SK-N-SH (cell line): ENCODE measurements around the gene PRR20G. TPM values are rescaled to one million over a fixed set of nuclear protein-coding genes. Genes with fewer than 3 reads are reported as not detected.

ENCODE experiments used
- CTCF ChIA-PET: fragments of 300-600, 350-600 bp; formaldehyde crosslinking; extraction: SDS; loops from one replicate; lab custom pipeline; 2021; lab: Yijun Ruan, JAX
- POLR2A ChIA-PET: fragments of 350-600 bp; sonication (Branson Sonifier 250); formaldehyde crosslinking; extraction: SDS; loops from one replicate; lab custom pipeline; 2020; ENCODE audit warnings: antibody characterized with exemption, inconsistent platforms; lab: Yijun Ruan, JAX
- DNase-seq: peaks from one replicate; pipeline ENCODE4 v3.0.0; 2012
- H2AFZ ChIP-seq: fragments of 200-600 bp; sonication (generic); 2 replicates; pipeline ENCODE4 v1.8.1; 2016; ENCODE audit warnings: antibody characterized with exemption, mild to moderate bottlenecking, low read depth
- H3F3A ChIP-seq: fragments of 200-600 bp; sonication (generic); replicated peaks from 2 replicates; pipeline ENCODE3; 2016; ENCODE audit warnings: antibody characterized with exemption, mild to moderate bottlenecking; ENCODE audit not compliant: insufficient read depth
- H3K27ac ChIP-seq, 2 experiments: fragments of 200-500 bp in 1 of 2; fragments of 200-600 bp in 1 of 2; sonication (Bioruptor generic) in 1 of 2; sonication (generic), shearing (Covaris generic) in 1 of 2; 2 replicates each; pipeline versions ENCODE4 v1.5.1 to v1.6.1; 2014 to 2016; ENCODE audit warnings: low read depth in 2 of 2, inconsistent platforms in 1 of 2, low read length in 1 of 2, mild to moderate bottlenecking in 1 of 2, mixed read lengths in 1 of 2
- H3K27me3 ChIP-seq: fragments of 200-600 bp; sonication (generic), shearing (Covaris generic); 2 replicates; pipeline ENCODE4 v1.6.1; 2016; ENCODE audit warnings: mixed run types; ENCODE audit not compliant: insufficient read depth
- H3K36me3 ChIP-seq, 2 experiments: fragments of 200-500 bp in 1 of 2; fragments of 200-600 bp in 1 of 2; sonication (Bioruptor generic) in 1 of 2; sonication (generic) in 1 of 2; replicated peaks in 1 of 2; 2 replicates each; pipeline versions ENCODE3 to v1.5.1; 2014 to 2016; ENCODE audit warnings: low read length in 1 of 2, mild to moderate bottlenecking in 1 of 2; ENCODE audit not compliant: insufficient read depth in 2 of 2, control insufficient read depth in 1 of 2
- H3K4me1 ChIP-seq, 2 experiments: fragments of 200-500 bp in 1 of 2; fragments of 200-600 bp in 1 of 2; sonication (Bioruptor generic) in 1 of 2; sonication (generic), shearing (Covaris generic) in 1 of 2; 2 replicates each; pipeline versions ENCODE4 v1.5.1 to v1.6.1; 2014 to 2016; ENCODE audit warnings: low read depth in 1 of 2, low read length in 1 of 2, mixed run types in 1 of 2; ENCODE audit not compliant: insufficient read depth in 2 of 2, control insufficient read depth in 1 of 2
- H3K4me2 ChIP-seq: fragments of 200-600 bp; sonication (generic), shearing (Covaris generic); 2 replicates; pipeline ENCODE4 v1.6.1; 2017; ENCODE audit warnings: mixed run types
- H3K4me3 ChIP-seq, 2 experiments: fragments of 200-500 bp in 1 of 2; fragments of 200-600 bp in 1 of 2; sonication (Bioruptor generic) in 1 of 2; sonication (generic), shearing (Covaris generic) in 1 of 2; 2 replicates each; pipeline versions ENCODE4 v1.5.1 to v1.8.1; 2014 to 2016; ENCODE audit warnings: low read depth in 2 of 2, inconsistent platforms in 1 of 2, low read length in 1 of 2, mild to moderate bottlenecking in 1 of 2, mixed read lengths in 1 of 2, moderate library complexity in 1 of 2
- H3K79me2 ChIP-seq: fragments of 200-600 bp; sonication (generic); 2 replicates; pipeline ENCODE4 v1.8.1; 2017; ENCODE audit warnings: mild to moderate bottlenecking; ENCODE audit not compliant: insufficient read depth
- H3K9ac ChIP-seq: fragments of 200-600 bp; sonication (generic); 2 replicates; pipeline ENCODE4 v1.6.1; 2017; ENCODE audit warnings: mixed run types
- H3K9me2 ChIP-seq: fragments of 200-600 bp; sonication (generic); 2 replicates; pipeline ENCODE4 v1.6.1; 2017; ENCODE audit warnings: mixed run types
- H3K9me3 ChIP-seq: fragments of 200-600 bp; sonication (generic); 2 replicates; pipeline ENCODE4 v1.6.1; 2017; ENCODE audit warnings: mixed run types, mild to moderate bottlenecking, moderate library complexity
- H4K20me1 ChIP-seq: fragments of 200-600 bp; sonication (generic); 2 replicates; pipeline ENCODE4 v1.6.1; 2017; ENCODE audit warnings: mild to moderate bottlenecking, mixed run types; ENCODE audit not compliant: insufficient read depth
- CHD2 ChIP-seq: fragments of 150-350 bp; IDR thresholded peaks from 2 replicates; pipeline ENCODE4 v1.6.1; 2018; ENCODE audit warnings: low read length; ENCODE audit not compliant: partially characterized antibody
- FOSL2 ChIP-seq: IDR thresholded peaks from 2 replicates; pipeline ENCODE4 v1.4.0; 2012; ENCODE audit warnings: low read depth, mild to moderate bottlenecking, moderate library complexity, borderline replicate concordance
- GABPA ChIP-seq: IDR thresholded peaks from 2 replicates; pipeline ENCODE4 v1.4.0; 2012; ENCODE audit warnings: low read depth, mild to moderate bottlenecking
- GATA2 ChIP-seq: sonication (generic); formaldehyde crosslinking; IDR thresholded peaks from 2 replicates; pipeline ENCODE4 v1.5.0; 2020; ENCODE audit warnings: mild to moderate bottlenecking, missing genetic modification reagents
- IRF3 ChIP-seq: fragments of 150-350 bp; IDR thresholded peaks from 2 replicates; pipeline ENCODE4 v1.6.1; 2016; ENCODE audit warnings: mild to moderate bottlenecking, low read depth, low read length
- JUND ChIP-seq: IDR thresholded peaks from 2 replicates; pipeline ENCODE4 v1.4.0; 2012
- MXI1 ChIP-seq: IDR thresholded peaks from 2 replicates; pipeline ENCODE4 v1.6.1; 2012; ENCODE audit warnings: mild to moderate bottlenecking, low read depth, low read length, improper control_type of control experiment
- NFIC ChIP-seq: IDR thresholded peaks from 2 replicates; pipeline ENCODE4 v1.4.0; 2012; ENCODE audit warnings: borderline replicate concordance
- POLR2AphosphoS5 ChIP-seq: IDR thresholded peaks from 2 replicates; pipeline ENCODE4 v1.6.1; 2012; ENCODE audit warnings: low read depth, low read length
- RAD21 ChIP-seq: IDR thresholded peaks from 2 replicates; pipeline ENCODE4 v1.6.1; 2012; ENCODE audit warnings: mild to moderate bottlenecking, low read length
- REST ChIP-seq: IDR thresholded peaks from 2 replicates; pipeline ENCODE4 v1.6.1; 2012; ENCODE audit warnings: mild to moderate bottlenecking, low read depth, low read length, moderate library complexity
- RXRA ChIP-seq: IDR thresholded peaks from 2 replicates; pipeline ENCODE4 v1.4.0; 2012; ENCODE audit warnings: low read depth, mild to moderate bottlenecking, borderline replicate concordance
- SIN3A ChIP-seq: IDR thresholded peaks from 2 replicates; pipeline ENCODE4 v1.6.1; 2012; ENCODE audit warnings: low read depth, mild to moderate bottlenecking, low read length, moderate library complexity, borderline replicate concordance
- SMC3 ChIP-seq: IDR thresholded peaks from 2 replicates; pipeline ENCODE4 v1.6.1; 2012; ENCODE audit warnings: low read depth, low read length, improper control_type of control experiment
- USF2 ChIP-seq: fragments of 150-350 bp; IDR thresholded peaks from 2 replicates; pipeline ENCODE4 v1.6.1; 2017; ENCODE audit warnings: antibody characterized with exemption, low read length, low read depth, borderline replicate concordance
- WGBS: methylation state at CpG from one replicate; pipeline ENCODE4 v1.1.6; 2017; ENCODE audit warnings: low lambda C conversion rate; 5-methylcytosine and 5-hydroxymethylcytosine counted together
- polyA plus RNA-seq, 3 experiments: library from polyadenylated mRNA; depleted of rRNA; stranded (reverse); fragments of >200 nt; gene quantifications; 2 replicates each; pipeline ENCODE4 v1.2.3, GENCODE V29; 2012
- TF ChIP-seq, protein P1 (sequence below): fragments of 200-600 bp; sonication (generic); IDR thresholded peaks from 2 replicates; pipeline ENCODE4 v1.6.1; 2017; ENCODE audit warnings: antibody characterized with exemption, mild to moderate bottlenecking, moderate library complexity
- TF ChIP-seq, protein P2 (sequence below): IDR thresholded peaks from 2 replicates; pipeline ENCODE4 v1.4.0; 2012; ENCODE audit warnings: low read depth
- TF ChIP-seq, protein P3 (sequence below): IDR thresholded peaks from 2 replicates; pipeline ENCODE4 v1.4.0; 2012; ENCODE audit warnings: low read depth, borderline replicate concordance

Gene PRR20G
- polyA plus RNA-seq, 1 of the 3 experiments (the other 2 are of a cell fraction), result not detected

GRCh38 chr3:127288343-127288742, 497 bp upstream of the PRR20G start:
- H4K20me1 ChIP-seq, result no peaks in the 10 kb centered on the region
- H2AFZ ChIP-seq, result no peak overlapping the region
- no peak overlapping the region for H3K9ac ChIP-seq
- no peaks in the 10 kb centered on the region for H3K27me3 ChIP-seq
- H3K4me1 ChIP-seq, result no peaks in the 10 kb centered on the region
- H3K36me3 ChIP-seq, result no peaks in the 10 kb centered on the region
- 78% methylated on average over 17 of the region's 17 CpGs for WGBS
- ChIA-PET POLR2A (no interaction called here), CTCF (no interaction called here)
- no peaks in the 10 kb centered on the region for H3F3A ChIP-seq
- H3K4me2 ChIP-seq, result no peak overlapping the region
- H3K9me2 ChIP-seq, result no peaks in the 10 kb centered on the region
- TF ChIP-seq REST, result no peak
- TF ChIP-seq, protein P1, sequence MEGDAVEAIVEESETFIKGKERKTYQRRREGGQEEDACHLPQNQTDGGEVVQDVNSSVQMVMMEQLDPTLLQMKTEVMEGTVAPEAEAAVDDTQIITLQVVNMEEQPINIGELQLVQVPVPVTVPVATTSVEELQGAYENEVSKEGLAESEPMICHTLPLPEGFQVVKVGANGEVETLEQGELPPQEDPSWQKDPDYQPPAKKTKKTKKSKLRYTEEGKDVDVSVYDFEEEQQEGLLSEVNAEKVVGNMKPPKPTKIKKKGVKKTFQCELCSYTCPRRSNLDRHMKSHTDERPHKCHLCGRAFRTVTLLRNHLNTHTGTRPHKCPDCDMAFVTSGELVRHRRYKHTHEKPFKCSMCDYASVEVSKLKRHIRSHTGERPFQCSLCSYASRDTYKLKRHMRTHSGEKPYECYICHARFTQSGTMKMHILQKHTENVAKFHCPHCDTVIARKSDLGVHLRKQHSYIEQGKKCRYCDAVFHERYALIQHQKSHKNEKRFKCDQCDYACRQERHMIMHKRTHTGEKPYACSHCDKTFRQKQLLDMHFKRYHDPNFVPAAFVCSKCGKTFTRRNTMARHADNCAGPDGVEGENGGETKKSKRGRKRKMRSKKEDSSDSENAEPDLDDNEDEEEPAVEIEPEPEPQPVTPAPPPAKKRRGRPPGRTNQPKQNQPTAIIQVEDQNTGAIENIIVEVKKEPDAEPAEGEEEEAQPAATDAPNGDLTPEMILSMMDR, result no peak
- no peak for TF ChIP-seq GABPA
- no peak for TF ChIP-seq USF2
- TF ChIP-seq JUND, result no peak
- no peak for DNase-seq
- no peak overlapping the region for H3K27ac ChIP-seq
- H3K4me3 ChIP-seq, result no peak overlapping the region
- no peaks in the 10 kb centered on the region for H3K79me2 ChIP-seq
- H3K9me3 ChIP-seq, result no peaks in the 10 kb centered on the region

DNA sequence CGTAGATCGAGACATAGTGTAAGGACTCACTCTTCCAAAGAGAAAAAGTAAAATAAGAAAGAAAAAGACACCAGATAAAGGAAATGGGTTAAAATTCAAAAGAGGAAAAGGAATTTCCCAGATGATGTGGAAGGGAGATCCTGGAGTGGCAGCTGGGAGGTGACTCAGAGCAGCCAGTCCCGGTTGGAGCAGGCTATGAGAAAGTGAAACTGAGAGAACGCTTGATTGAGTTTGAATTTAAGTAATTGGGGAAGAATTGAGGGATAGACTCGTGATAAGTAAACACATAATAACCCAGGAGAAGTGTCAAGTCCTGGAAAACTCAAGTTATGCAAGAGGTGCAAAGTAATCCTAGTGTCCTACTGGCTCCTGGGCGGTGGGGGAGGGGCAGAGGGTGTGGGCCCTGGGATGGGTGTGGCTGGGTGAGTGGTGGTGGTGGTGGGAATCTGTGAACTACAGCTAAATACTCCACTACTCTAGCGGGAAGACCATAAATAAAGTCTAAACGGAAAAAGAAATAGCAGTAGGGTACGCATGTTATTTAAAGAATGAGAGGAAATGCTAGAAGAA, 1.2 kb downstream of the PRR20G start:
- Histone ChIP-seq H3K4me3 (no peak overlapping the region), H4K20me1 (no peaks in the 10 kb centered on the region), H3K79me2 (no peaks in the 10 kb centered on the region), H3K9me2 (no peaks in the 10 kb centered on the region), H3K27ac (no peak overlapping the region), H3K27me3 (no peaks in the 10 kb centered on the region), H3K9me3 (no peaks in the 10 kb centered on the region), H2AFZ (no peak overlapping the region), H3F3A (no peaks in the 10 kb centered on the region), H3K4me1 (no peaks in the 10 kb centered on the region), H3K4me2 (0 out of 2 replicates have a peak overlapping the region, but pooled peaks have one; percentile 34), H3K9ac (no peak overlapping the region), H3K36me3 (no peaks in the 10 kb centered on the region)
- ChIA-PET POLR2A (no interaction called here), CTCF (no interaction called here)
- WGBS, result 61% methylated on average over 9 of the region's 9 CpGs
- DNase-seq, result no peak
- TF ChIP-seq RAD21 (no peak), IRF3 (no peak), GATA2 (CRISPR knock-in tag) (no peak), MXI1 (no peak), CHD2 (no peak), SIN3A (no peak), NFIC (no peak), SMC3 (no peak), FOSL2 (no peak), GABPA (no peak), RXRA (no peak), POLR2AphosphoS5 (no peak)
- TF ChIP-seq, protein P2, sequence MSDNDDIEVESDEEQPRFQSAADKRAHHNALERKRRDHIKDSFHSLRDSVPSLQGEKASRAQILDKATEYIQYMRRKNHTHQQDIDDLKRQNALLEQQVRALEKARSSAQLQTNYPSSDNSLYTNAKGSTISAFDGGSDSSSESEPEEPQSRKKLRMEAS, result no peak
- TF ChIP-seq, protein P3, sequence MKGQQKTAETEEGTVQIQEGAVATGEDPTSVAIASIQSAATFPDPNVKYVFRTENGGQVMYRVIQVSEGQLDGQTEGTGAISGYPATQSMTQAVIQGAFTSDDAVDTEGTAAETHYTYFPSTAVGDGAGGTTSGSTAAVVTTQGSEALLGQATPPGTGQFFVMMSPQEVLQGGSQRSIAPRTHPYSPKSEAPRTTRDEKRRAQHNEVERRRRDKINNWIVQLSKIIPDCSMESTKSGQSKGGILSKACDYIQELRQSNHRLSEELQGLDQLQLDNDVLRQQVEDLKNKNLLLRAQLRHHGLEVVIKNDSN, result no peak
